ENCODE measurements around the gene PRRT1B.

- no peak for TF ChIP-seq ZNF274 (IDR thresholded peaks at IDR 0.05; ENCODE audit: low read depth, low read length)
- TF ChIP-seq YY1 (IDR thresholded peaks at IDR 0.05; ENCODE audit: insufficient read depth, insufficient read length) = no peak
- TF ChIP-seq SUZ12 (IDR thresholded peaks at IDR 0.05; ENCODE audit: extremely low read depth, insufficient read depth, insufficient read length) = no peak
These were observed 20.0 kb downstream of the PRRT1B start for GRCh38 chr9:131565369-131565768.
